ENCODE results near the gene NISCH. TPM values are rescaled to one million over a fixed set of nuclear protein-coding genes. Genes with fewer than 3 reads are reported as not detected.

NISCH gene
- total RNA-seq, 1 donor from 2014 or later = 80.5 TPM

GRCh38 chr3:52442409-52443267 lies 12.8 kb upstream of the NISCH start:
- TF ChIP-seq EZH2 (IDR thresholded peaks at IDR 0.05) (no peak), EZH2phosphoT487 (IDR thresholded peaks at IDR 0.05) (no peak), CTCF (IDR thresholded peaks at IDR 0.05) (no peak)
- H3K4me3 ChIP-seq = no peak overlapping the region
- H3K36me3 ChIP-seq = no peaks in the 10 kb centered on the region
- no peaks in the 10 kb centered on the region for H3K36me3 Mint-ChIP-seq
- no peak overlapping the region for H3K4me3 Mint-ChIP-seq
- H2AFZ ChIP-seq (replicated peaks) = no peak overlapping the region
- no peaks in the 10 kb centered on the region for H3K4me1 ChIP-seq
- H3K4me1 Mint-ChIP-seq = peaks cover 4% of the 10 kb centered on the region
- H3K4me2 ChIP-seq = no peak overlapping the region
- no peaks in the 10 kb centered on the region for H3K27me3 ChIP-seq
- H3K27ac Mint-ChIP-seq = peak overlapping the region; percentile 72
- H3K79me2 ChIP-seq (ENCODE audit: low read depth) = no peaks in the 10 kb centered on the region
- no peak for DNase-seq (ENCODE audit: low spot score)
- no peaks in the 10 kb centered on the region for H3K9me3 ChIP-seq (ENCODE audit: low read depth)
- no peak overlapping the region for H3K9ac ChIP-seq
- H3K27me3 Mint-ChIP-seq (ENCODE audit: insufficient read depth, low read depth) = peaks cover 8% of the 10 kb centered on the region
- H4K20me1 ChIP-seq (ENCODE audit: low read depth) = no peaks in the 10 kb centered on the region
- H3K9me3 Mint-ChIP-seq = no peaks in the 10 kb centered on the region
- no peaks in the 10 kb centered on the region for H3F3A ChIP-seq (ENCODE audit: low read depth)
- H3K27ac ChIP-seq = no peak overlapping the region

- H3K27ac ChIP-seq = no peak overlapping the region
Observed at GRCh38 chr3:52443268-52443610, 12.2 kb upstream of the NISCH start.

GRCh38 chr3:52443791-52444687 lies 11.4 kb upstream of the NISCH start:
- no peak overlapping the region for H3K4me3 Mint-ChIP-seq
- DNase-seq (ENCODE audit: low spot score) = no peak
- no peaks in the 10 kb centered on the region for H3K36me3 Mint-ChIP-seq

More at GRCh38 chr3:52443268-52443610, 12.2 kb upstream of the NISCH start:
- Histone ChIP-seq H3K4me2 (no peak overlapping the region), H3K4me3 (no peak overlapping the region), H3K9ac (no peak overlapping the region), H3F3A (ENCODE audit: low read depth) (no peaks in the 10 kb centered on the region), H3K79me2 (ENCODE audit: low read depth) (no peaks in the 10 kb centered on the region), H3K9me3 (ENCODE audit: low read depth) (no peaks in the 10 kb centered on the region), H3K36me3 (no peaks in the 10 kb centered on the region), H4K20me1 (ENCODE audit: low read depth) (no peaks in the 10 kb centered on the region), H3K27me3 (no peaks in the 10 kb centered on the region), H3K4me1 (no peaks in the 10 kb centered on the region), H2AFZ (replicated peaks) (no peak overlapping the region)
- H3K27ac Mint-ChIP-seq = no peak overlapping the region
- H3K9me3 Mint-ChIP-seq = no peaks in the 10 kb centered on the region
- no peak for DNase-seq (ENCODE audit: low spot score)
- H3K36me3 Mint-ChIP-seq = no peaks in the 10 kb centered on the region
- H3K4me3 Mint-ChIP-seq = peak overlapping the region; percentile 38
- no peak for TF ChIP-seq CTCF (IDR thresholded peaks at IDR 0.05)
- no peak for TF ChIP-seq EZH2phosphoT487 (IDR thresholded peaks at IDR 0.05)
- TF ChIP-seq EZH2 (IDR thresholded peaks at IDR 0.05) = no peak
- H3K4me1 Mint-ChIP-seq = peaks cover 4% of the 10 kb centered on the region
- peaks cover 8% of the 10 kb centered on the region for H3K27me3 Mint-ChIP-seq (ENCODE audit: insufficient read depth, low read depth)

More at GRCh38 chr3:52443791-52444687, 11.4 kb upstream of the NISCH start:
- no peaks in the 10 kb centered on the region for H3K4me1 ChIP-seq
- H3K9me3 Mint-ChIP-seq = no peaks in the 10 kb centered on the region
- no peak overlapping the region for H3K27ac ChIP-seq
- H3F3A ChIP-seq (ENCODE audit: low read depth) = no peaks in the 10 kb centered on the region
- H3K9ac ChIP-seq = no peak overlapping the region
- no peak overlapping the region for H2AFZ ChIP-seq (replicated peaks)
- TF ChIP-seq EZH2 (IDR thresholded peaks at IDR 0.05) (no peak), EZH2phosphoT487 (IDR thresholded peaks at IDR 0.05) (no peak), CTCF (IDR thresholded peaks at IDR 0.05) (no peak)
- peaks cover 9% of the 10 kb centered on the region for H3K27me3 Mint-ChIP-seq (ENCODE audit: insufficient read depth, low read depth)
- H4K20me1 ChIP-seq (ENCODE audit: low read depth) = no peaks in the 10 kb centered on the region
- H3K27ac Mint-ChIP-seq = peak overlapping the region; percentile 31
- no peaks in the 10 kb centered on the region for H3K79me2 ChIP-seq (ENCODE audit: low read depth)
- no peaks in the 10 kb centered on the region for H3K27me3 ChIP-seq
- peak overlapping the region; percentile 65 for H3K4me2 ChIP-seq
- H3K9me3 ChIP-seq (ENCODE audit: low read depth) = no peaks in the 10 kb centered on the region
- H3K4me3 ChIP-seq = peak overlapping the region; percentile 32
- H3K36me3 ChIP-seq = no peaks in the 10 kb centered on the region
- peaks cover 4% of the 10 kb centered on the region for H3K4me1 Mint-ChIP-seq
